ENCODE results near the gene MCF2L2. TPM values are rescaled to one million over a fixed set of nuclear protein-coding genes. Genes with fewer than 3 reads are reported as not detected.

MCF2L2 gene
- total RNA-seq, 1 donor from 2014 or later, result 2.1 TPM

GRCh38 chr3:183448369-183449128 is 20.1 kb upstream of the MCF2L2 start:
- H3K4me3 Mint-ChIP-seq, result peak overlapping the region; percentile 97
- no peak overlapping the region for H3K27ac Mint-ChIP-seq (ENCODE audit: unreplicated experiment)
- TF ChIP-seq CTCF (conservative IDR thresholded peaks at IDR 0.05), result no peak
- H3K36me3 Mint-ChIP-seq (ENCODE audit: low read depth), result peaks cover 3% of the 10 kb centered on the region
- H3K9me3 Mint-ChIP-seq, result peaks cover 1% of the 10 kb centered on the region
- DNase-seq (ENCODE audit: low read depth, low spot score), result no peak
- H3K4me1 Mint-ChIP-seq, result peaks cover 34% of the 10 kb centered on the region
- H3K27me3 Mint-ChIP-seq (ENCODE audit: low read depth), result no peaks in the 10 kb centered on the region

GRCh38 chr3:183447206-183448001 is 19.0 kb upstream of the MCF2L2 start:
- H3K4me3 Mint-ChIP-seq, result peak overlapping the region; percentile 97
- no peaks in the 10 kb centered on the region for H3K27me3 Mint-ChIP-seq (ENCODE audit: low read depth)

GRCh38 chr3:183446838-183447205 is 18.4 kb upstream of the MCF2L2 start:
- DNase-seq (ENCODE audit: low read depth, low spot score), result no peak
- H3K27me3 Mint-ChIP-seq (ENCODE audit: low read depth), result no peaks in the 10 kb centered on the region
- H3K4me3 Mint-ChIP-seq, result peak overlapping the region; percentile 97
- H3K27ac Mint-ChIP-seq (ENCODE audit: unreplicated experiment), result no peak overlapping the region
- peaks cover 34% of the 10 kb centered on the region for H3K4me1 Mint-ChIP-seq
- H3K9me3 Mint-ChIP-seq, result peaks cover 4% of the 10 kb centered on the region
- TF ChIP-seq CTCF (conservative IDR thresholded peaks at IDR 0.05), result no peak
- H3K36me3 Mint-ChIP-seq (ENCODE audit: low read depth), result peaks cover 3% of the 10 kb centered on the region

More at GRCh38 chr3:183447206-183448001, 19.0 kb upstream of the MCF2L2 start:
- Mint-ChIP-seq H3K27ac (ENCODE audit: unreplicated experiment) (peak overlapping the region; percentile 98), H3K36me3 (ENCODE audit: low read depth) (peaks cover 5% of the 10 kb centered on the region), H3K9me3 (peaks cover 4% of the 10 kb centered on the region), H3K4me1 (peaks cover 34% of the 10 kb centered on the region)
- peak; percentile 95 for DNase-seq (ENCODE audit: low read depth, low spot score)
- peak; percentile 27 for TF ChIP-seq CTCF (conservative IDR thresholded peaks at IDR 0.05)

GRCh38 chr3:183444748-183445147 is 16.3 kb upstream of the MCF2L2 start:
- H3K27me3 Mint-ChIP-seq (ENCODE audit: low read depth), result no peaks in the 10 kb centered on the region
- H3K4me1 Mint-ChIP-seq, result peaks cover 29% of the 10 kb centered on the region
- H3K9me3 Mint-ChIP-seq, result peaks cover 9% of the 10 kb centered on the region
- peaks cover 3% of the 10 kb centered on the region for H3K36me3 Mint-ChIP-seq (ENCODE audit: low read depth)
- DNase-seq (ENCODE audit: low read depth, low spot score), result no peak
- no peak overlapping the region for H3K4me3 Mint-ChIP-seq
- TF ChIP-seq CTCF (conservative IDR thresholded peaks at IDR 0.05), result no peak
- no peak overlapping the region for H3K27ac Mint-ChIP-seq (ENCODE audit: unreplicated experiment)

GRCh38 chr3:183443395-183444385 is 15.3 kb upstream of the MCF2L2 start:
- no peak overlapping the region for H3K27ac Mint-ChIP-seq (ENCODE audit: unreplicated experiment)
- H3K36me3 Mint-ChIP-seq (ENCODE audit: low read depth), result peaks cover 3% of the 10 kb centered on the region
- no peak overlapping the region for H3K4me3 Mint-ChIP-seq
- H3K4me1 Mint-ChIP-seq, result peaks cover 19% of the 10 kb centered on the region
- peaks cover 9% of the 10 kb centered on the region for H3K9me3 Mint-ChIP-seq
- no peak for DNase-seq (ENCODE audit: low read depth, low spot score)
- no peak for TF ChIP-seq CTCF (conservative IDR thresholded peaks at IDR 0.05)
- peaks cover 4% of the 10 kb centered on the region for H3K27me3 Mint-ChIP-seq (ENCODE audit: low read depth)
